HCT116 (cell line): ENCODE results near the gene MAP4K1. TPM values are rescaled to one million over a fixed set of nuclear protein-coding genes. Genes with fewer than 3 reads are reported as not detected.

Experiments used
- ATAC-seq: fragments of 200-7000 bp; cut with Tn5 transposase; 2 replicates; pipeline ENCODE4 v1.9.1; 2020; ENCODE audit warnings: mild to moderate bottlenecking, moderate library complexity
- BruUV-seq: library from RNA; stranded (reverse); fragments of 400-500 nt; replicated peaks from 2 replicates; lab custom pipeline; 2021; lab: Mats Ljungman, UMichigan
- CTCF ChIA-PET: fragments of 300-600 bp; sonication (Branson Sonifier 250); formaldehyde crosslinking; loops from one replicate; lab custom pipeline; 2021; ENCODE audit warnings: antibody characterized with exemption; lab: Charles Lee
- POLR2A ChIA-PET: fragments of 300-600, 350-600 bp; sonication (Branson Sonifier 250); formaldehyde crosslinking; loops from one replicate; lab custom pipeline; 2021; ENCODE audit warnings: antibody characterized with exemption; lab: Charles Lee
- RAD21 ChIA-PET, 2 experiments: fragments of 300-600 bp; sonication (Branson Sonifier 250); formaldehyde crosslinking; loops; one replicate each; lab custom pipeline; 2023; ENCODE audit warnings: low total read pairs in 2 of 2; ENCODE audit not compliant: uncharacterized antibody in 2 of 2, unreplicated experiment in 2 of 2, low non-redundant PET in 1 of 2; lab: Charles Lee
- DNase-seq: peaks from one replicate; pipeline ENCODE4 v3.0.0-alpha.2; 2010; ENCODE audit warnings: low read depth, low spot score
- H2AFZ ChIP-seq: fragments of 200-600 bp; shearing (Covaris generic), sonication (generic); 2 replicates; pipeline ENCODE4 v1.6.1; 2017; ENCODE audit warnings: low read depth, mixed run types, mixed read lengths, antibody characterized with exemption, low read length; ENCODE audit not compliant: poor library complexity, severe bottlenecking
- H3K27ac ChIP-seq: 2 replicates; pipeline ENCODE4 v1.5.1; 2012; ENCODE audit warnings: low read depth, low read length
- H3K27me3 ChIP-seq: fragments of 200-600 bp; sonication (generic); 2 replicates; pipeline ENCODE4 v1.6.1; 2016; ENCODE audit warnings: mixed run types, low read length, mixed read lengths; ENCODE audit not compliant: insufficient read depth
- H3K36me3 ChIP-seq, 2 experiments: fragments of 200-500 bp in 1 of 2; fragments of 200-600 bp in 1 of 2; sonication (Bioruptor generic) in 1 of 2; sonication (generic) in 1 of 2; 2 replicates each; pipeline versions ENCODE4 v1.5.1 to v1.6.1; 2014 to 2016; ENCODE audit warnings: low read length in 2 of 2, inconsistent platforms in 1 of 2, mixed read lengths in 1 of 2, mixed run types in 1 of 2; ENCODE audit not compliant: insufficient read depth in 2 of 2, control insufficient read depth in 1 of 2
- H3K4me1 ChIP-seq, 2 experiments: fragments of 200-600 bp in 1 of 2; sonication (generic) in 1 of 2; 2 replicates each; pipeline versions ENCODE4 v1.5.1 to v1.6.1; 2012 to 2017; ENCODE audit warnings: low read length in 2 of 2, inconsistent platforms in 1 of 2, mild to moderate bottlenecking in 1 of 2, mixed read lengths in 1 of 2, mixed run types in 1 of 2, moderate library complexity in 1 of 2; ENCODE audit not compliant: insufficient read depth in 2 of 2, control insufficient read depth in 1 of 2
- H3K4me2 ChIP-seq: fragments of 200-600 bp; sonication (generic); 2 replicates; pipeline ENCODE4 v1.6.1; 2017; ENCODE audit warnings: mixed run types, low read length, mixed read lengths
- H3K4me3 ChIP-seq, 2 experiments: fragments of 200-600 bp in 1 of 2; sonication (generic) in 1 of 2; replicated peaks in 1 of 2; 2 replicates each; pipeline ENCODE4 v1.5.1; 2011 to 2016; ENCODE audit warnings: low read length in 2 of 2, control low read depth in 1 of 2, low read depth in 1 of 2, mild to moderate bottlenecking in 1 of 2, mixed read lengths in 1 of 2, mixed run types in 1 of 2
- H3K79me2 ChIP-seq: fragments of 200-600 bp; sonication (generic); 2 replicates; pipeline ENCODE4 v1.6.1; 2017; ENCODE audit warnings: mild to moderate bottlenecking, mixed run types, low read length, moderate library complexity, mixed read lengths; ENCODE audit not compliant: insufficient read depth
- H3K9ac ChIP-seq: fragments of 200-600 bp; sonication (generic); 2 replicates; pipeline ENCODE4 v1.6.1; 2016; ENCODE audit warnings: low read length, mixed read lengths
- H3K9me2 ChIP-seq: fragments of 200-600 bp; sonication (generic), shearing (Covaris generic); 2 replicates; pipeline ENCODE4 v1.6.1; 2017; ENCODE audit warnings: mixed run types, mild to moderate bottlenecking, moderate library complexity; ENCODE audit not compliant: insufficient read depth
- H3K9me3 ChIP-seq, 2 experiments: fragments of 200-500 bp in 1 of 2; fragments of 200-600 bp in 1 of 2; sonication (Bioruptor generic) in 1 of 2; sonication (generic) in 1 of 2; 2 replicates each; pipeline ENCODE4 v1.6.1; 2014 to 2017; ENCODE audit warnings: low read length in 2 of 2, mixed read lengths in 2 of 2, inconsistent platforms in 1 of 2, low read depth in 1 of 2, mild to moderate bottlenecking in 1 of 2, mixed run types in 1 of 2, moderate library complexity in 1 of 2; ENCODE audit not compliant: control insufficient read depth in 1 of 2, insufficient read depth in 1 of 2
- H4K20me1 ChIP-seq: fragments of 200-600 bp; sonication (generic), shearing (Covaris generic); 2 replicates; pipeline ENCODE4 v1.6.1; 2017; ENCODE audit warnings: mixed run types, mild to moderate bottlenecking, moderate library complexity; ENCODE audit not compliant: insufficient read depth
- EZH2 ChIP-seq: fragments of 200-600 bp; sonication (generic); IDR thresholded peaks from 2 replicates; pipeline ENCODE4 v1.6.1; 2017; ENCODE audit warnings: antibody characterized with exemption, mixed run types
- POLR2AphosphoS5 ChIP-seq: IDR thresholded peaks from 2 replicates; pipeline ENCODE4 v1.6.1; 2011; ENCODE audit warnings: mild to moderate bottlenecking, low read depth, low read length, moderate library complexity
- SRF ChIP-seq: IDR thresholded peaks from 2 replicates; pipeline ENCODE4 v1.6.1; 2012; ENCODE audit warnings: low read depth
- intact Hi-C: fragments of 100-400 bp; cut with micrococcal nuclease; formaldehyde crosslinking; loops from 2 replicates; pipeline ENCODE4 v1.10.0; 2022
- total RNA-seq: library from RNA; stranded (reverse); gene quantifications from one replicate; pipeline ENCODE4 v1.2.1, GENCODE V29; 2021; ENCODE audit not compliant: unreplicated experiment
- TF ChIP-seq, protein P1 (sequence below): IDR thresholded peaks from 2 replicates; pipeline ENCODE4 v1.6.1; 2012

Gene MAP4K1
- total RNA-seq, 1 experiment from 2014 or later: 9.1 TPM

DNA sequence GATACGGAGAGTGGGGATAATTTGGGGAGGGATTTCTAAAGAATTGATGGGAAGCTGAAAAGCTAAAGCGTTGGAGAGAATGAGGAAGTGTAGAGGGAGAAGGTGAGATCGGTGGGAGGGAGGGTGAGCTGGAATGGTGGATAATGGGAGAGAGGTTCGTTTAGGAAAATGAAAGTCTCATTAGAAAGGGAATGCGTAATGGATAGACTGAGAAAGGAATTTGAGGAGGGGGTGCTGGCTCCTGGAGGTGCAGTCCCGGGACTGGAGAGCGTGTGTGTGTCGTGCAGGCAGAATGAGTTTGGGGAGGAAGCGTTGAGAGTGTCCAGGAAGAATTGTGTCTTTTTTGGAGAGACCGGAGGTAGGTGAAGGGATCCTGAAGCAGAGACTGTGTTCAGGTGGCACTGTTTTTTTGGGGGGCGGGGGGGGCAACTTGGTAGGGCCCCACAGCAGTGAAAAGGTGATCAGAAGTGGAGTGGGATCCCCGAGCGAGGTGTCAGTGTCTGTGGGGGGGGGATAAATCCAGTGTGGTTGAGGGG is 31.1 kb upstream of the MAP4K1 start:
- CTCF ChIA-PET: no interaction called here
- Histone ChIP-seq H3K4me1 (peaks cover 51 to 66% of the 10 kb centered on the region in 2 experiments), H4K20me1 (peaks cover 9% of the 10 kb centered on the region; the same call in 1 of the 2 replicates), H3K79me2 (peaks cover 64% of the 10 kb centered on the region), H3K9me2 (no peaks in the 10 kb centered on the region), H3K4me2 (peak overlapping the region; percentile 84), H3K27me3 (no peaks in the 10 kb centered on the region), H3K9ac (peak overlapping the region; percentile 100), H3K36me3 (peaks cover 0 to 4% of the 10 kb centered on the region in 2 experiments; a peak in 1 of 4 replicates), H2AFZ (no peak overlapping the region), H3K4me3 (peak overlapping the region; percentile 84 to 100), H3K27ac (peak overlapping the region; percentile 72), H3K9me3 (no peaks in the 10 kb centered on the region)
- RAD21 ChIA-PET: interaction anchor here in 1 of 2 experiments (1.2 kb wide), 1 partner anchor 44 kb away, joined by 3 read pairs; no protein-coding TSS in a partner anchor
- BruUV-seq: no TSS peak
- no peak for TF ChIP-seq SRF
- no peak for TF ChIP-seq EZH2
- peak; percentile 32; the same call in 1 of the 2 replicates for TF ChIP-seq POLR2AphosphoS5
- DNase-seq (no peak), ATAC-seq (no peak)
- intact Hi-C loops: no loop called here
- POLR2A ChIA-PET: interaction anchor here (1.0 to 1.8 kb wide), 3 partner anchors 8 to 10 kb away, joined by 3 to 8 read pairs (median 3); no protein-coding TSS in a partner anchor

DNA sequence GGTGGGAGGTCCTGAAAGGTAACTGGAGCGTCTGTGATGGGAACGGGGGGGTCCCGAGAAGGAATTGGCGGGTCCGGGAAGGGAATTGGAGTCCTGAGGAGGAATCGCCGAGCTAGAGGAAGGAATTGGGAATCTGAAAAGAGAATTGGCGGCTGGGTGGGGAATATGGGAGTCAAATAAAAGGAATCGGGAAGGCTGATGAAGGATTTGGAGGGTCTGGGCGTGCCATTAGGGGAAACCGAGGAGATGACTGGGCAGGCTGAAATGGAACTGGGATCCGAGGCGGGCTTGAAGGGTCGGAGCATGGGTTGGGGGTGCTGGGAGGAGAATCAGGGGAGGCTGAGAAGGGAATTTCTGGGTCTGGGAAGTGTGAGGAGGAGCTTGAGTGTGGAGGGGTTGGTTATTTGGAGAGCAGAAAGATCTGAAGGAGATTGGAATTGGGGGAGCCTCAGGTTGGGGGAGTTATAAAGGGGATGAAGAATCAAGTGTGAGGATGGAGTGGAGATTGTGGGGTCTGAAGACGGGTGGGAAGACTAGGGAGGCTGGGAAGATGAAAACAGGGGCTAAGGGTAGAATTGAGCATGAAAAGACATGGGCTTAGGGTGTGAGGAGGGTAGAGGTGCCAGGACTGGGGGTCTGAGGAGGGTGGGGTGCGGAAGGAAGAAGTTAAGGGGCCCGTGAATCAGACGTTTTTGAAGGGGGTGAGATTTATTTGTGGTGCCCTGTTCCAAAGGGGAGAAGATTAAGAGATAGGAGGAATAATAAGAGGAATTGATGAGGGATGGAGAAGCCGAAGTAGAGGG is 30.4 kb upstream of the MAP4K1 start:
- H3K79me2 ChIP-seq: peaks cover 57% of the 10 kb centered on the region
- intact Hi-C loops: no loop called here
- H3K4me1 ChIP-seq: peaks cover 45 to 60% of the 10 kb centered on the region in 2 experiments
- no TSS peak for BruUV-seq
- H3K9me3 ChIP-seq: no peaks in the 10 kb centered on the region
- peak overlapping the region; percentile 72 for H3K27ac ChIP-seq
- peaks cover 9% of the 10 kb centered on the region; the same call in 1 of the 2 replicates for H4K20me1 ChIP-seq
- no peaks in the 10 kb centered on the region for H3K27me3 ChIP-seq
- TF ChIP-seq EZH2: no peak
- TF ChIP-seq, protein P1, sequence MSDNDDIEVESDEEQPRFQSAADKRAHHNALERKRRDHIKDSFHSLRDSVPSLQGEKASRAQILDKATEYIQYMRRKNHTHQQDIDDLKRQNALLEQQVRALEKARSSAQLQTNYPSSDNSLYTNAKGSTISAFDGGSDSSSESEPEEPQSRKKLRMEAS: 0 out of 2 replicates have a peak, but pooled peaks have one; percentile 6
- ChIA-PET RAD21 (interaction anchor here (0.7 to 1.2 kb wide), 3 partner anchors 38 to 46 kb away, joined by 3 to 8 read pairs (median 6); no protein-coding TSS in a partner anchor), POLR2A (interaction anchor here (0.7 to 1.8 kb wide), 14 partner anchors 9 to 201 kb away, joined by 3 to 8 read pairs (median 6); partner anchors contain the start of gene EIF3K), CTCF (interaction anchor here (1.3 to 1.6 kb wide), 3 partner anchors 12 to 245 kb away, joined by 10 to 16 read pairs (median 11); partner anchors contain the start of gene FAM98C)
- DNase-seq: no peak
- H3K36me3 ChIP-seq: peaks cover 0 to 4% of the 10 kb centered on the region in 2 experiments; a peak in 1 of 4 replicates
- peak overlapping the region; percentile 100 for H3K9ac ChIP-seq
- no peak for ATAC-seq
- no peaks in the 10 kb centered on the region for H3K9me2 ChIP-seq
- no peak overlapping the region for H2AFZ ChIP-seq
- peak overlapping the region; percentile 84 for H3K4me2 ChIP-seq
- H3K4me3 ChIP-seq: peak overlapping the region; percentile 84 to 100
